DND-41 (cell line): ENCODE data around the gene MDH2.
A peak's percentile ranks its signal among the peaks of the same experiment; 100 is the strongest.
"Not testable (repeated sequence)": the region's sequence is repeated elsewhere in the genome, so short reads cannot be mapped to it uniquely, and the experiment has no call there.

Experiments used
- ATAC-seq: fragments of 200-7000 bp; cut with Tn5 transposase; 3 replicates; pipeline ENCODE4 v1.9.1; 2021; ENCODE audit warnings: low read depth; ENCODE audit not compliant: insufficient read depth
- DNase-seq: peaks from one replicate; pipeline ENCODE4 v3.0.0-alpha.2; 2020
- H2AFZ ChIP-seq: 2 replicates; pipeline ENCODE4 v1.6.0; 2012; ENCODE audit warnings: low read depth, low read length
- H3K27ac ChIP-seq: 2 replicates; pipeline ENCODE4 v1.5.1; 2012; ENCODE audit warnings: low read length, inconsistent platforms
- H3K27me3 ChIP-seq: fragments of 200-600 bp; sonication (generic); 2 replicates; pipeline ENCODE4 v1.6.0; 2012; ENCODE audit warnings: low read length, mild to moderate bottlenecking, inconsistent platforms; ENCODE audit not compliant: insufficient read depth, poor library complexity
- H3K36me3 ChIP-seq: 2 replicates; pipeline ENCODE4 v1.5.1; 2012; ENCODE audit warnings: low read length, inconsistent platforms; ENCODE audit not compliant: insufficient read depth
- H3K4me1 ChIP-seq: 2 replicates; pipeline ENCODE4 v1.5.1; 2012; ENCODE audit warnings: mild to moderate bottlenecking, low read length; ENCODE audit not compliant: insufficient read depth
- H3K4me2 ChIP-seq: 2 replicates; pipeline ENCODE4 v1.6.0; 2012; ENCODE audit warnings: mild to moderate bottlenecking, moderate library complexity, low read length, inconsistent platforms; ENCODE audit not compliant: insufficient read depth
- H3K4me3 ChIP-seq, 2 experiments: fragments of 200-600 bp in 1 of 2; shearing (Covaris generic) in 1 of 2; 2 replicates each; pipeline ENCODE4 v1.5.1; 2012 to 2016; ENCODE audit warnings: inconsistent platforms in 2 of 2, low read length in 2 of 2, mild to moderate bottlenecking in 2 of 2, low read depth in 1 of 2, moderate library complexity in 1 of 2
- H3K79me2 ChIP-seq: 2 replicates; pipeline ENCODE4 v1.6.0; 2012; ENCODE audit warnings: low read length, inconsistent platforms; ENCODE audit not compliant: insufficient read depth
- H3K9ac ChIP-seq: 2 replicates; pipeline ENCODE4 v1.6.0; 2012; ENCODE audit warnings: low read depth, mild to moderate bottlenecking, inconsistent platforms, low read length, moderate library complexity
- H3K9me3 ChIP-seq: 2 replicates; pipeline ENCODE4 v1.5.1; 2012; ENCODE audit warnings: low read length, moderate library complexity, mild to moderate bottlenecking, inconsistent platforms; ENCODE audit not compliant: insufficient read depth, severe bottlenecking
- H4K20me1 ChIP-seq: 2 replicates; pipeline ENCODE4 v1.6.0; 2012; ENCODE audit warnings: low read length; ENCODE audit not compliant: insufficient read depth
- CTCF ChIP-seq: IDR thresholded peaks from 2 replicates; pipeline ENCODE4 v1.5.1; 2012; ENCODE audit warnings: borderline replicate concordance, low read length, moderate library complexity, mild to moderate bottlenecking; ENCODE audit not compliant: poor library complexity, severe bottlenecking; ENCODE audit errors: extremely low read depth
- EZH2 ChIP-seq: IDR thresholded peaks from 3 replicates; pipeline ENCODE4 v1.6.1; 2012; ENCODE audit warnings: borderline replicate concordance, low read depth, mild to moderate bottlenecking, moderate library complexity, low read length, inconsistent platforms; ENCODE audit not compliant: severe bottlenecking

Gene MDH2

GRCh38 chr7:76050545-76050944 is 2.6 kb downstream of the MDH2 start:
- Histone ChIP-seq H3K27me3 (no peaks in the 10 kb centered on the region), H3K9me3 (no peaks in the 10 kb centered on the region), H3K4me1 (peaks cover 38% of the 10 kb centered on the region), H3K79me2 (peaks cover 97% of the 10 kb centered on the region), H3K4me3 (peak overlapping the region in 1 of 2 experiments; percentile 17; a peak in 1 of 4 replicates), H3K27ac (no peak overlapping the region), H3K4me2 (peak overlapping the region; percentile 76; the same call in 1 of the 2 replicates), H3K9ac (no peak overlapping the region), H2AFZ (no peak overlapping the region), H3K36me3 (peaks cover 54% of the 10 kb centered on the region), H4K20me1 (peaks cover 53% of the 10 kb centered on the region)
- TF ChIP-seq EZH2 (no peak), CTCF (no peak)
- DNase-seq = no peak
- no peak for ATAC-seq

GRCh38 chr7:76051840-76052239 is 3.9 kb downstream of the MDH2 start:
- TF ChIP-seq CTCF (no peak), EZH2 (no peak)
- DNase-seq (no peak), ATAC-seq (no peak)
- Histone ChIP-seq H3K27me3 (no peaks in the 10 kb centered on the region), H3K27ac (no peak overlapping the region), H3K36me3 (peaks cover 63% of the 10 kb centered on the region), H3K4me2 (no peak overlapping the region; the same call in 1 of the 2 replicates), H3K9me3 (no peaks in the 10 kb centered on the region), H3K79me2 (peaks cover 90% of the 10 kb centered on the region), H4K20me1 (peaks cover 61% of the 10 kb centered on the region), H3K9ac (no peak overlapping the region), H2AFZ (no peak overlapping the region), H3K4me3 (no peak overlapping the region), H3K4me1 (peaks cover 26% of the 10 kb centered on the region)

- not testable (repeated sequence) for ATAC-seq, H3K4me2 ChIP-seq, H3K9me3 ChIP-seq, H3K4me3 ChIP-seq, H2AFZ ChIP-seq, H3K27ac ChIP-seq, H3K9ac ChIP-seq, DNase-seq, H3K27me3 ChIP-seq
- peaks cover 67% of the 10 kb centered on the region for H3K36me3 ChIP-seq
- peaks cover 82% of the 10 kb centered on the region for H3K79me2 ChIP-seq
- H3K4me1 ChIP-seq = peaks cover 23% of the 10 kb centered on the region
- H4K20me1 ChIP-seq = peaks cover 68% of the 10 kb centered on the region
Measured at GRCh38 chr7:76052681-76053080, 4.8 kb downstream of the MDH2 start.

GRCh38 chr7:76053461-76053860 is 5.6 kb downstream of the MDH2 start:
- Histone ChIP-seq H3K4me1 (peaks cover 22% of the 10 kb centered on the region), H2AFZ (no peak overlapping the region), H3K27ac (no peak overlapping the region), H3K36me3 (peaks cover 70% of the 10 kb centered on the region), H3K4me3 (no peak overlapping the region), H3K27me3 (no peaks in the 10 kb centered on the region), H3K9ac (no peak overlapping the region), H4K20me1 (peaks cover 70% of the 10 kb centered on the region), H3K79me2 (peaks cover 74% of the 10 kb centered on the region), H3K4me2 (no peak overlapping the region), H3K9me3 (no peaks in the 10 kb centered on the region)
- ATAC-seq (no peak), DNase-seq (no peak)
- no peak for TF ChIP-seq CTCF
- no peak for TF ChIP-seq EZH2
